Muscle layer of duodenum (tissue), 2 donors: Measurements from ENCODE around the gene SMIM31.
A peak's percentile ranks its signal among the peaks of the same experiment; 100 is the strongest.

Experiments
- H3K27ac ChIP-seq: one replicate; pipeline ENCODE4 v1.7.0; 2013; ENCODE audit warnings: mild to moderate bottlenecking, low read length
- H3K27me3 ChIP-seq: one replicate; pipeline ENCODE4 v1.7.0; 2013; ENCODE audit warnings: low read depth, mild to moderate bottlenecking, control low read depth, low read length
- H3K36me3 ChIP-seq, 2 donors: one replicate each; pipeline ENCODE4 v1.7.0; 2013; ENCODE audit warnings: low read length in 2 of 2, control low read depth in 1 of 2, mild to moderate bottlenecking in 1 of 2; ENCODE audit not compliant: insufficient read depth in 2 of 2, control insufficient read depth in 1 of 2
- H3K4me1 ChIP-seq, 2 donors: one replicate each; pipeline ENCODE4 v1.7.0; 2013; ENCODE audit warnings: low read length in 2 of 2, mild to moderate bottlenecking in 2 of 2, control low read depth in 1 of 2, moderate library complexity in 1 of 2; ENCODE audit not compliant: insufficient read depth in 2 of 2, control insufficient read depth in 1 of 2
- H3K4me3 ChIP-seq, 2 donors: one replicate each; pipeline ENCODE4 v1.7.0; 2013; ENCODE audit warnings: low read length in 2 of 2, low read depth in 1 of 2, mild to moderate bottlenecking in 1 of 2
- H3K9me3 ChIP-seq, 2 donors: one replicate each; pipeline ENCODE4 v1.7.0; 2013; ENCODE audit warnings: low read length in 2 of 2, control low read depth in 1 of 2, mild to moderate bottlenecking in 1 of 2; ENCODE audit not compliant: control insufficient read depth in 1 of 2
- donor health status: healthy.

SMIM31 gene

GRCh38 chr4:164753873-164754488 is at the start of gene SMIM31:
TSS of gene SMIM31 (plus strand) at chr4:164754131. CDS start at chr4:164770444, 16,313 bp downstream.
- H3K9me3 ChIP-seq: peaks cover 0 to 3% of the 10 kb centered on the region in 2 donors
- H3K27me3 ChIP-seq: no peaks in the 10 kb centered on the region
- peak within 1 kb of the TSS; percentile 88 for H3K27ac ChIP-seq
- no peaks in the 10 kb centered on the region for H3K4me1 ChIP-seq
- H3K36me3 ChIP-seq: no peaks in the 10 kb centered on the region
- peak within 1 kb of the TSS in 1 of 2 donors; percentile 53 for H3K4me3 ChIP-seq

GRCh38 chr4:164706675-164707074 is 47.3 kb upstream of the SMIM31 start:
- Histone ChIP-seq H3K4me1 (no peaks in the 10 kb centered on the region), H3K9me3 (no peaks in the 10 kb centered on the region), H3K4me3 (no peak overlapping the region), H3K27me3 (no peaks in the 10 kb centered on the region), H3K27ac (no peak overlapping the region), H3K36me3 (no peaks in the 10 kb centered on the region)

DNA sequence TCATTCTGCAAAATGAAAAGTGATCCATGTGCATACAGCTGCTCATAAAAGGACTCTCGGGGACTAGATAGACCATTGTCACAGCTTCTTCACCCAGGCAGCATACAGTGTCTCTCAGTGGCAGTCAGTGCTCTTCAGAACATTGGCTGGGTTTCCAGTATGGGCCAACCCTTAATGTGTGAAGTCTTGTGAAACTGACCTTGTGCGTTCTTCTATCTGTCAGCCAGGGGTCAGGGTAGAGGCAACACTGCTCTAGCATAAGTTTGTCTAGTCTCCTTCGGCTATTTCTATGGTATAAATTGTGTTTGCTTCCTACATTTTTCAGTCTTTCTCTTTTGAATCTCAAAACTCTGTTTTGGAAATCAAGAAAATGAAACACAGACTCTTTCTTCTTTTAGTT is 37.0 kb upstream of the SMIM31 start:
- Histone ChIP-seq H3K4me3 (no peak overlapping the region), H3K27me3 (no peaks in the 10 kb centered on the region), H3K4me1 (no peaks in the 10 kb centered on the region), H3K9me3 (no peaks in the 10 kb centered on the region), H3K27ac (no peak overlapping the region), H3K36me3 (no peaks in the 10 kb centered on the region)

GRCh38 chr4:164718827-164719226 is 35.1 kb upstream of the SMIM31 start:
- no peak overlapping the region for H3K4me3 ChIP-seq
- H3K27me3 ChIP-seq: no peaks in the 10 kb centered on the region

DNA sequence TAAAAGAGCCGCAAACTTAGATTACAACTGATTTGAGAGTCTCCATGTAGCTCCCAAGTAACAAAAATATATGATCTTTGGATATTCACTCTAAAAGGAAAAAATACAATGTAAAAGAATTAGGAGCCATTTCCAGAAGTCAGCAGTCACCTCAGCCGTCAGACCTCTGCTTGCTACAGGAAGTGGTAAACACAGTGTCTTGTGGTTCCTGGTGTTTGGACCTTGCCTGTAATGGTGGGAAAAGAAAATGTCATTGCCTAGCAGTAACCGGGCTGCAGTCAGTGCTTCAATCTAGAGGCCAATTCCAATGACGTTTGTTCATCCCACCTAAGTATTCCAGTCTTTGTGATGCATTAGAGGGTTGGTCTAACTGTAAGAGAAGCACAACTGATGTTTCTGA is 28.9 kb upstream of the SMIM31 start:
- H3K27ac ChIP-seq: no peak overlapping the region
- H3K27me3 ChIP-seq: no peaks in the 10 kb centered on the region
- H3K36me3 ChIP-seq: no peaks in the 10 kb centered on the region
- H3K4me1 ChIP-seq: no peaks in the 10 kb centered on the region
- no peak overlapping the region for H3K4me3 ChIP-seq
- no peaks in the 10 kb centered on the region for H3K9me3 ChIP-seq

More at GRCh38 chr4:164718827-164719226, 35.1 kb upstream of the SMIM31 start:
- H3K9me3 ChIP-seq: no peaks in the 10 kb centered on the region
- no peaks in the 10 kb centered on the region for H3K36me3 ChIP-seq
- H3K27ac ChIP-seq: no peak overlapping the region
- no peaks in the 10 kb centered on the region for H3K4me1 ChIP-seq

DNA sequence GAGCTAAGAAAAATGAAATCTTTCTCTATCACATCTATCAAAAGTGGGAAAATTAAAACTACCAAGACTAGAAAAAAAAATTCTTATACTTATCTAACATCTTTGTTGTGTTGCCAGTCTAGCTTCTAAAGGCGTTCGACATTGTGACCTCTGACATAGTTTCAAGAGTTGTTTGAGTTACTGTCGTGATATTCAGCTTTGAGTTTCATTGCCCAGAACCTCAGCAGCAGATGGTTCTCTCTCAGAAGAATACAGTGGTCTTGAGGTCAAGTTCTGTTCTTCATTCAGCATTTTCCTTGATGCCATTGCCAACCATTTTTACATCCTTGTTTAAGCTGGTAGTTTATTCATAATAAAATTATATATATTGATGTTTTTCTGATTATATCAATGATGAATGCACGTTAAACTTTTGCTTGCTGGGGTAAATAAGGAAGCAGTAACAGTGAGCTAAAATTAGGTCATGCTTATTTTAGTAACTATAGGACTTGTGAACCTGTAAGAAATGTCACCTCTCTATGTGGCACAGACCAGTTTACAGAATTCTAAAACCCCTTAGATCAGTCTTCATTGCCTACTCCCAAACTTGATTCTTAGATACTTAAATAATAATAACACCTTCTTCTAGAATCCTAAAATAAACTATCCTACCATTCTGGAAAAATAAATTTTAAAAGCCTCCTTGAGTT is 23.1 kb upstream of the SMIM31 start:
- Histone ChIP-seq H3K9me3 (no peaks in the 10 kb centered on the region), H3K4me3 (no peak overlapping the region), H3K27ac (no peak overlapping the region), H3K27me3 (no peaks in the 10 kb centered on the region), H3K4me1 (no peaks in the 10 kb centered on the region), H3K36me3 (no peaks in the 10 kb centered on the region)

GRCh38 chr4:164731827-164732474 is 22.0 kb upstream of the SMIM31 start:
- Histone ChIP-seq H3K36me3 (no peaks in the 10 kb centered on the region), H3K4me1 (no peaks in the 10 kb centered on the region), H3K27ac (no peak overlapping the region), H3K9me3 (no peaks in the 10 kb centered on the region), H3K4me3 (no peak overlapping the region), H3K27me3 (no peaks in the 10 kb centered on the region)

GRCh38 chr4:164734484-164734883 is 19.4 kb upstream of the SMIM31 start:
- Histone ChIP-seq H3K4me1 (no peaks in the 10 kb centered on the region), H3K36me3 (no peaks in the 10 kb centered on the region), H3K4me3 (no peak overlapping the region), H3K27me3 (no peaks in the 10 kb centered on the region), H3K9me3 (no peaks in the 10 kb centered on the region), H3K27ac (no peak overlapping the region)

GRCh38 chr4:164748375-164748774 is 5.6 kb upstream of the SMIM31 start:
- Histone ChIP-seq H3K27ac (no peak overlapping the region), H3K4me3 (no peak overlapping the region)

DNA sequence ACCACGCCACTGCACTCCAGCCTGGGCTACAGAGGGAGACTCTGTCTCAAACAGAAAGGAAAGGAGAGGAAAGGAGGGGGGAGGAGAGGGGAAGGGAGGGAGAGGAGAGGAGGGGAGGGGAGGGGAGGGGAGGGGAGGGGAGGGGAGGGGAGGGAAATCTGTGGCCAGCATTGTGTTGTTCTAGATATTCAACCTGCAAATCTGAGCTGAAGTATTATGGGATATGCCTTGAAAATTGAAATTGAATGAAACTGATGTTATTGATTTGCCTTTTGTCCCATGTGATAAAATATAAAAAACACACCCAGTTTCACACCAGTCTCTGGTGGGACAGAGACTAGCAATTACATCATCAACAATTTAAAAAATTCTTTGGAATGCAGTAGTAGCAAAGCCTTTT is 1.5 kb downstream of the SMIM31 start:
- H3K4me1 ChIP-seq: no peaks in the 10 kb centered on the region
- H3K27me3 ChIP-seq: no peaks in the 10 kb centered on the region
- H3K27ac ChIP-seq: no peak overlapping the region
- H3K36me3 ChIP-seq: no peaks in the 10 kb centered on the region
- no peak overlapping the region for H3K4me3 ChIP-seq
- H3K9me3 ChIP-seq: peaks cover 0 to 3% of the 10 kb centered on the region in 2 donors

More at GRCh38 chr4:164748375-164748774, 5.6 kb upstream of the SMIM31 start:
- H3K36me3 ChIP-seq: no peaks in the 10 kb centered on the region
- no peaks in the 10 kb centered on the region for H3K27me3 ChIP-seq
- no peaks in the 10 kb centered on the region for H3K4me1 ChIP-seq
- peaks cover 0 to 3% of the 10 kb centered on the region in 2 donors for H3K9me3 ChIP-seq

DNA sequence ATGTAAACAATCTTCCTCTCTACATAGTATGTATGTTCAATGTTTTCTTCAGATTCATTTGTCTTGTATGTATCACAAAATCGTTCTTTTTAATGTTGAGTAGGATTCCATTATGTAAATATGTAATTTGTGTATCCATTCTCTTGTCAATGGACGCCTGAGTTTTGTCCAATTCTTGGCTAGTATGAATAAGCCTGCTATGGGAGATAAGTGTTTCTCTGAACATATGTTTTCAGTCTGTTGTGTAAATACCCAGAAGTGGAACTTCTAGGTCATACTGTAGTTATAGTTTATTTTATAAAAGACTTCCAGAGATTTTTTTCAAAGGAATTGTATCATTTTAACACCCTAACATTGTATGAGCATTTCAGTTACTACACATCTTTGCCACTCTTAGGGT is 2.8 kb downstream of the SMIM31 start:
- H3K27me3 ChIP-seq: no peaks in the 10 kb centered on the region
- no peak overlapping the region for H3K27ac ChIP-seq
- no peaks in the 10 kb centered on the region for H3K36me3 ChIP-seq
- H3K9me3 ChIP-seq: peaks cover 0 to 3% of the 10 kb centered on the region in 2 donors
- H3K4me3 ChIP-seq: no peak overlapping the region
- no peaks in the 10 kb centered on the region for H3K4me1 ChIP-seq
